OCI-LY7 (cell line): Measurements from ENCODE around the gene ARRDC5.

ENCODE experiments used
- CTCF ChIP-seq: fragments of 200-600 bp; sonication (generic); conservative IDR thresholded peaks from 2 replicates; pipeline ENCODE4 v1.5.1; 2014; ENCODE audit warnings: mild to moderate bottlenecking, antibody characterized with exemption, low read length, moderate library complexity, mixed read lengths
- EZH2phosphoT487 ChIP-seq: fragments of 200-600 bp; sonication (generic); IDR thresholded peaks from 2 replicates; pipeline ENCODE4 v1.6.1; 2018; ENCODE audit warnings: low read depth, borderline replicate concordance, mild to moderate bottlenecking, mixed run types, antibody characterized with exemption, low read length, moderate library complexity, mixed read lengths

GRCh38 chr19:4859697-4860096 is 43.0 kb downstream of the ARRDC5 start:
- TF ChIP-seq CTCF: no peak
- no peak for TF ChIP-seq EZH2phosphoT487
